HCT116 (cell line): ENCODE results near the gene GATB. TPM values are rescaled to one million over a fixed set of nuclear protein-coding genes. Genes with fewer than 3 reads are reported as not detected.

Experiments
- ATAC-seq: fragments of 200-7000 bp; cut with Tn5 transposase; 2 replicates; pipeline ENCODE4 v1.9.1; 2020; ENCODE audit warnings: mild to moderate bottlenecking, moderate library complexity
- BruUV-seq: library from RNA; stranded (reverse); fragments of 400-500 nt; replicated peaks from 2 replicates; lab custom pipeline; 2021; lab: Mats Ljungman, UMichigan
- CTCF ChIA-PET: fragments of 300-600 bp; sonication (Branson Sonifier 250); formaldehyde crosslinking; loops from one replicate; lab custom pipeline; 2021; ENCODE audit warnings: antibody characterized with exemption; lab: Charles Lee
- POLR2A ChIA-PET: fragments of 300-600, 350-600 bp; sonication (Branson Sonifier 250); formaldehyde crosslinking; loops from one replicate; lab custom pipeline; 2021; ENCODE audit warnings: antibody characterized with exemption; lab: Charles Lee
- RAD21 ChIA-PET, 2 experiments: fragments of 300-600 bp; sonication (Branson Sonifier 250); formaldehyde crosslinking; loops; one replicate each; lab custom pipeline; 2023; ENCODE audit warnings: low total read pairs in 2 of 2; ENCODE audit not compliant: uncharacterized antibody in 2 of 2, unreplicated experiment in 2 of 2, low non-redundant PET in 1 of 2; lab: Charles Lee
- DNase-seq: peaks from one replicate; pipeline ENCODE4 v3.0.0-alpha.2; 2010; ENCODE audit warnings: low read depth, low spot score
- H2AFZ ChIP-seq: fragments of 200-600 bp; shearing (Covaris generic), sonication (generic); 2 replicates; pipeline ENCODE4 v1.6.1; 2017; ENCODE audit warnings: low read depth, mixed run types, mixed read lengths, antibody characterized with exemption, low read length; ENCODE audit not compliant: poor library complexity, severe bottlenecking
- H3K27ac ChIP-seq: 2 replicates; pipeline ENCODE4 v1.5.1; 2012; ENCODE audit warnings: low read depth, low read length
- H3K27me3 ChIP-seq: fragments of 200-600 bp; sonication (generic); 2 replicates; pipeline ENCODE4 v1.6.1; 2016; ENCODE audit warnings: mixed run types, low read length, mixed read lengths; ENCODE audit not compliant: insufficient read depth
- H3K36me3 ChIP-seq, 2 experiments: fragments of 200-500 bp in 1 of 2; fragments of 200-600 bp in 1 of 2; sonication (Bioruptor generic) in 1 of 2; sonication (generic) in 1 of 2; 2 replicates each; pipeline versions ENCODE4 v1.5.1 to v1.6.1; 2014 to 2016; ENCODE audit warnings: low read length in 2 of 2, inconsistent platforms in 1 of 2, mixed read lengths in 1 of 2, mixed run types in 1 of 2; ENCODE audit not compliant: insufficient read depth in 2 of 2, control insufficient read depth in 1 of 2
- H3K4me1 ChIP-seq, 2 experiments: fragments of 200-600 bp in 1 of 2; sonication (generic) in 1 of 2; 2 replicates each; pipeline versions ENCODE4 v1.5.1 to v1.6.1; 2012 to 2017; ENCODE audit warnings: low read length in 2 of 2, inconsistent platforms in 1 of 2, mild to moderate bottlenecking in 1 of 2, mixed read lengths in 1 of 2, mixed run types in 1 of 2, moderate library complexity in 1 of 2; ENCODE audit not compliant: insufficient read depth in 2 of 2, control insufficient read depth in 1 of 2
- H3K4me2 ChIP-seq: fragments of 200-600 bp; sonication (generic); 2 replicates; pipeline ENCODE4 v1.6.1; 2017; ENCODE audit warnings: mixed run types, low read length, mixed read lengths
- H3K4me3 ChIP-seq, 2 experiments: fragments of 200-600 bp in 1 of 2; sonication (generic) in 1 of 2; replicated peaks in 1 of 2; 2 replicates each; pipeline ENCODE4 v1.5.1; 2011 to 2016; ENCODE audit warnings: low read length in 2 of 2, control low read depth in 1 of 2, low read depth in 1 of 2, mild to moderate bottlenecking in 1 of 2, mixed read lengths in 1 of 2, mixed run types in 1 of 2
- H3K79me2 ChIP-seq: fragments of 200-600 bp; sonication (generic); 2 replicates; pipeline ENCODE4 v1.6.1; 2017; ENCODE audit warnings: mild to moderate bottlenecking, mixed run types, low read length, moderate library complexity, mixed read lengths; ENCODE audit not compliant: insufficient read depth
- H3K9ac ChIP-seq: fragments of 200-600 bp; sonication (generic); 2 replicates; pipeline ENCODE4 v1.6.1; 2016; ENCODE audit warnings: low read length, mixed read lengths
- H3K9me2 ChIP-seq: fragments of 200-600 bp; sonication (generic), shearing (Covaris generic); 2 replicates; pipeline ENCODE4 v1.6.1; 2017; ENCODE audit warnings: mixed run types, mild to moderate bottlenecking, moderate library complexity; ENCODE audit not compliant: insufficient read depth
- H3K9me3 ChIP-seq, 2 experiments: fragments of 200-500 bp in 1 of 2; fragments of 200-600 bp in 1 of 2; sonication (Bioruptor generic) in 1 of 2; sonication (generic) in 1 of 2; 2 replicates each; pipeline ENCODE4 v1.6.1; 2014 to 2017; ENCODE audit warnings: low read length in 2 of 2, mixed read lengths in 2 of 2, inconsistent platforms in 1 of 2, low read depth in 1 of 2, mild to moderate bottlenecking in 1 of 2, mixed run types in 1 of 2, moderate library complexity in 1 of 2; ENCODE audit not compliant: control insufficient read depth in 1 of 2, insufficient read depth in 1 of 2
- H4K20me1 ChIP-seq: fragments of 200-600 bp; sonication (generic), shearing (Covaris generic); 2 replicates; pipeline ENCODE4 v1.6.1; 2017; ENCODE audit warnings: mixed run types, mild to moderate bottlenecking, moderate library complexity; ENCODE audit not compliant: insufficient read depth
- CEBPB ChIP-seq: IDR thresholded peaks from 2 replicates; pipeline ENCODE4 v1.6.1; 2012; ENCODE audit warnings: low read depth
- EGR1 ChIP-seq: IDR thresholded peaks from 2 replicates; pipeline ENCODE4 v1.6.1; 2012; ENCODE audit warnings: low read depth
- EZH2 ChIP-seq: fragments of 200-600 bp; sonication (generic); IDR thresholded peaks from 2 replicates; pipeline ENCODE4 v1.6.1; 2017; ENCODE audit warnings: antibody characterized with exemption, mixed run types
- EZH2phosphoT487 ChIP-seq: fragments of 200-600 bp; IDR thresholded peaks from 2 replicates; pipeline ENCODE4 v1.6.1; 2018; ENCODE audit warnings: antibody characterized with exemption, borderline replicate concordance
- FOSL1 ChIP-seq: IDR thresholded peaks from 2 replicates; pipeline ENCODE4 v1.6.1; 2012; ENCODE audit warnings: low read depth
- POLR2A ChIP-seq: IDR thresholded peaks from 2 replicates; pipeline ENCODE4 v1.7.0; 2011; ENCODE audit warnings: borderline replicate concordance; ENCODE audit not compliant: insufficient read depth, insufficient read length; ENCODE audit errors: extremely low read depth
- REST ChIP-seq: IDR thresholded peaks from 2 replicates; pipeline ENCODE4 v1.6.1; 2012; ENCODE audit warnings: low read depth
- SIN3A ChIP-seq: IDR thresholded peaks from 2 replicates; pipeline ENCODE4 v1.6.1; 2012; ENCODE audit warnings: low read depth
- SP1 ChIP-seq: IDR thresholded peaks from 2 replicates; pipeline ENCODE4 v1.6.1; 2012; ENCODE audit warnings: low read depth
- SRF ChIP-seq: IDR thresholded peaks from 2 replicates; pipeline ENCODE4 v1.6.1; 2012; ENCODE audit warnings: low read depth
- ZFX ChIP-seq: fragments of 450-650 bp; IDR thresholded peaks from 2 replicates; pipeline ENCODE4 v1.6.1; 2017
- intact Hi-C: fragments of 100-400 bp; cut with micrococcal nuclease; formaldehyde crosslinking; loops from 2 replicates; pipeline ENCODE4 v1.10.0; 2022
- total RNA-seq: library from RNA; stranded (reverse); gene quantifications from one replicate; pipeline ENCODE4 v1.2.1, GENCODE V29; 2021; ENCODE audit not compliant: unreplicated experiment

GATB gene
- total RNA-seq, 1 experiment from 2014 or later: 29.3 TPM

GRCh38 chr4:151628001-151628608 is 132.7 kb downstream of the GATB start:
- Histone ChIP-seq H2AFZ (no peak overlapping the region), H3K4me2 (no peak overlapping the region), H3K36me3 (no peaks in the 10 kb centered on the region), H3K27ac (no peak overlapping the region), H3K9me3 (no peaks in the 10 kb centered on the region), H4K20me1 (no peaks in the 10 kb centered on the region), H3K4me3 (no peak overlapping the region), H3K9me2 (no peaks in the 10 kb centered on the region), H3K79me2 (no peaks in the 10 kb centered on the region), H3K9ac (no peak overlapping the region), H3K4me1 (peaks cover 0 to 5% of the 10 kb centered on the region in 2 experiments; a peak in 1 of 4 replicates), H3K27me3 (no peaks in the 10 kb centered on the region)
- CTCF ChIA-PET: no interaction called here
- no TSS peak for BruUV-seq
- POLR2A ChIA-PET: no interaction called here
- TF ChIP-seq EZH2 (no peak), SRF (no peak), POLR2A (no peak), SIN3A (no peak), REST (no peak), SP1 (no peak), EGR1 (no peak), EZH2phosphoT487 (no peak), CEBPB (no peak), FOSL1 (no peak), ZFX (no peak)
- RAD21 ChIA-PET: no interaction called here
- intact Hi-C loops: no loop called here
- ATAC-seq (no peak), DNase-seq (no peak)
